NB4 (cell line): Measurements from ENCODE around the gene PLAC1.

ENCODE experiments used
- DNase-seq: peaks from one replicate; pipeline ENCODE4 v3.0.0; 2010; ENCODE audit warnings: low read depth
- H3K4me3 ChIP-seq: one replicate; pipeline ENCODE4 v1.5.1; 2011; ENCODE audit warnings: mild to moderate bottlenecking, low read depth, low read length, moderate library complexity
- MYC ChIP-seq: IDR thresholded peaks from 2 replicates; pipeline ENCODE4 v1.6.1; 2011; ENCODE audit warnings: low read depth, low read length
- POLR2A ChIP-seq: IDR thresholded peaks from 2 replicates; pipeline ENCODE4 v1.6.1; 2011; ENCODE audit warnings: mild to moderate bottlenecking; ENCODE audit not compliant: insufficient read length; ENCODE audit errors: extremely low read depth
- TF ChIP-seq, protein P1 (sequence below): IDR thresholded peaks from 2 replicates; pipeline ENCODE4 v1.6.1; 2011; ENCODE audit warnings: low read depth, low read length
- TF ChIP-seq, protein P2 (sequence below): IDR thresholded peaks from one replicate; pipeline ENCODE4 v1.5.1; 2012; ENCODE audit warnings: low read depth, low read length

The PLAC1 gene

DNA sequence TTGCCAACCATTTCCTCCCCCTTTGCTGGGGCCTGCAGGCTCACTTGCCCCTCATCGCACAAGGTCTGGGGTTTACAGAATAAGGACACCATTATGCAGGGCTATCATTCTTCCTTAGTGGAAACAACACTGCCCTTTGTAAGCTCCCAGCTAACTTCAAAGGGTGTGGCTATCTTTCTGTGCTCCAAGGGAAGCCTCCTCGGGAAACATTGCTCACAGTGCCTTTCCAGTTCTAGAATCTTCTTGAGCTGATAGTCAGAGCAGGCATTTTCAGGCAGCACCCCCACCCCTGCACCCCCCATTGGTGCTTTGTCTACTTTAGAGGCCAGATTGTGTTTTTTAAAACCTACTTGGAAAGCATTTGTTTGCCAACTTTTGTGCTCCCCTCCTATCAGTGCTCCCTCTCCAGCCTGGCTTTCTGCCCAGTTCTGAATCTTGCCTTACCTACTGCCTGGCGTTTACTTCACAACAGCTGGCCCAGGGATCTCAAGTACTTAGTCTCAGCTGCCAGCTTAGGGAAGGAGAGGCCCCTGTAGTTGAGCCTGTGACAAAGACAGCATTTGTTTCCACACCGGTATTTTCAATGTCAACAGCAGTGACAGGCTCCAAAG is 53.5 kb downstream of the PLAC1 start:
- DNase-seq, result no peak
- H3K4me3 ChIP-seq, result no peak overlapping the region
- TF ChIP-seq POLR2A (no peak), MYC (no peak)
- TF ChIP-seq, protein P1, sequence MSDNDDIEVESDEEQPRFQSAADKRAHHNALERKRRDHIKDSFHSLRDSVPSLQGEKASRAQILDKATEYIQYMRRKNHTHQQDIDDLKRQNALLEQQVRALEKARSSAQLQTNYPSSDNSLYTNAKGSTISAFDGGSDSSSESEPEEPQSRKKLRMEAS, result no peak
- TF ChIP-seq, protein P2, sequence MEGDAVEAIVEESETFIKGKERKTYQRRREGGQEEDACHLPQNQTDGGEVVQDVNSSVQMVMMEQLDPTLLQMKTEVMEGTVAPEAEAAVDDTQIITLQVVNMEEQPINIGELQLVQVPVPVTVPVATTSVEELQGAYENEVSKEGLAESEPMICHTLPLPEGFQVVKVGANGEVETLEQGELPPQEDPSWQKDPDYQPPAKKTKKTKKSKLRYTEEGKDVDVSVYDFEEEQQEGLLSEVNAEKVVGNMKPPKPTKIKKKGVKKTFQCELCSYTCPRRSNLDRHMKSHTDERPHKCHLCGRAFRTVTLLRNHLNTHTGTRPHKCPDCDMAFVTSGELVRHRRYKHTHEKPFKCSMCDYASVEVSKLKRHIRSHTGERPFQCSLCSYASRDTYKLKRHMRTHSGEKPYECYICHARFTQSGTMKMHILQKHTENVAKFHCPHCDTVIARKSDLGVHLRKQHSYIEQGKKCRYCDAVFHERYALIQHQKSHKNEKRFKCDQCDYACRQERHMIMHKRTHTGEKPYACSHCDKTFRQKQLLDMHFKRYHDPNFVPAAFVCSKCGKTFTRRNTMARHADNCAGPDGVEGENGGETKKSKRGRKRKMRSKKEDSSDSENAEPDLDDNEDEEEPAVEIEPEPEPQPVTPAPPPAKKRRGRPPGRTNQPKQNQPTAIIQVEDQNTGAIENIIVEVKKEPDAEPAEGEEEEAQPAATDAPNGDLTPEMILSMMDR, result no peak

DNA sequence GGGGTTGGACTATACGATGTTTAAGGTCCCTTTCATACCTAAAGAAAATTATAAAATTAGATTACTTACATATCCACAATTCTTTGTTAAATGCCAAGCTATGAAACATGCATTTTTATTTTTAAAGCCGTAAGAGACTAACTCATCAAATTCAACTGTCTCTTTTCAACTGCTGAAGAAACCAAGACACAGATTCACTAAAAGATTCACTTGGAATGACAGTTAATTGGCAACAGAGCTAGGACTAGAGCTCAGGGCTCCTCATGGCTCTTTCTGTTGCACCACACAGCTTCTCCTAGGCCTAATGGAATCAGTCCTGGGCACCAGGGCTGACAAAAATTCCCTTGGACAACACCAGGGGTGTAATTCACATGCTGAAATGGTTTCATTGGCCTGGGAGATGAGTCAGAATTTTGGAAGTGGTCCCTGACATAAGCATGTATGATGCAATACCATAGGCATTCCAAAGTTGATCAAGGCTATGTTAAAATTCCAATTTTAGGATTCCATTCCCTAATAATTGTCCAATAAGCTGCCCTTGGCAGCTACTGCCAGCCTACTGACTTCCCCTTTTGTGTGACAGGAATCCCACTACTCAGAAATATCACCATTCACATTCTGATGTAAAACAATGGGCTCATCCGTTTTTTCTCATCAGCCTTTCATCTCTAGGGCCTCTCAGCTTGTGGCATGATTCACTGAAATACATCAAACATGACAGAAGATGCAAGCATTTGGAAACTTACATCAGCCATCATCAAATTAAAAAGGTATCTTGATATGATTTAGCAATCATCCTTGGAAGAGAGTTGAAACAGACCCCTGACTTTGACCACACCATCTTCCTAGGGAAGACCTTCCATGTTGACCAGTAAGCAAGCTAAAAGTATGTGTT is 54.2 kb downstream of the PLAC1 start:
- no peak for DNase-seq
- TF ChIP-seq, protein P2, result no peak
- TF ChIP-seq MYC (no peak), POLR2A (no peak)
- TF ChIP-seq, protein P1, result no peak
- no peak overlapping the region for H3K4me3 ChIP-seq

DNA sequence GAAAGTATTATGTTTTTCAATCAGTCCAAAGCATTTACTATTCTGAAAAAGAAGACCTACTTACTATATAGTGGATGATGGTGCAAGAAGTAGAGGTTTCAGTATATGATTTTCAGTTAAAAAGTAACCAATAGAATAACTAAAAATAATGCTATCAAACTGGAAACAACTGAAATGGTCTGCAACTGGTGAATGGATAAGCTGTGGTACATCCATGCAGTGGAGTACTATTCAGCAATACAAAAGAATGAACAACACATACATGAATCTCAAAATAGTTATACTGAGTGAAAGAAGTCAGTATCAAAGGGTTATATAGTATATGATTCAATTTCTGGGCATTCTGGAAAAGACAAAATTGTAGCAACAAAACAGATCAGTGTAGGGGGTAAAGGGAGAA is 55.9 kb downstream of the PLAC1 start:
- TF ChIP-seq, protein P2, result no peak
- no peak for TF ChIP-seq POLR2A
- no peak for DNase-seq

DNA sequence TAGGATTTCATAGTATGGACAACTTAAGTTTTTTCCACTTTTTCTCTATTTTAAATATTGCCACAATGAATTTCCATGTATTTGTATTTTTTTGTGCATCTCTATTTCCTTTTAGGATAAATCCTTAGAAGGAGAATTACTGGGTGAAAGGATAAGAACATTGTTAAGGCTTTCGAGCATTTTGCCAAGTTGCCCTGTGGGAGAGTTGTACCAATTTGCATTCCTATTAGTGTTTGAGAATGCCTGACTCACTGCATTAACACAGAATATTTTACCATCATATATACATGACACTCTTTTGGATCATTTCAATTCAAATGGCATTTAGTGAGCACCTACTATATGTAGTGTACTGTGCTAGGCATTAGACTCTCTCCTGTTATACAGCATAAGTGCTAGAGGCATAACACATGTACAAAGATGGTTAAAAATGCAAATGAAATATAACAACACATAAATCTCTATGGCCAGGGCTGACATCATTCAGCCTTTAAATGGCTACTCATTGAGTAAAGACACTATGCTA is 57.0 kb downstream of the PLAC1 start:
- H3K4me3 ChIP-seq, result no peak overlapping the region
- TF ChIP-seq, protein P2, result no peak
- TF ChIP-seq POLR2A (no peak), MYC (no peak)
- TF ChIP-seq, protein P1, result no peak
- DNase-seq, result no peak

More for the DNA sequence above, 55.9 kb downstream of the PLAC1 start:
- no peak overlapping the region for H3K4me3 ChIP-seq

DNA sequence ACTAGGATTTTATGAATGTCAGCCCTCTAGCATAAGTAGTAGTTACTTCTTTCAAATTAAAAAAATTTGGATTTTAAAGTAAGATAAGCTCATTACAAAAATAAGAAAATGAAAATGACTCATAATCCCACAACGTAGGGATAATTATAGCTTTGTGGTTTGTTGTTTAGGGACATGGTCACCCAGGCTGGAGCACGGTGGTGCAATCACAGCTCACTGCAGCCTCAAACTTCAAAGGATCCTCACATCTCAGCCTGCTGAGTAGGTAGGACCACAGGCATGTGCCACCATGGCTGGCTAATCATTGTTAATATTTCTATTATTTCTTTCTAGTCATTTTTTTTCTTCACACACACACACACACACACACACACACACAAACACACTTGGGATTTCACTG is 57.6 kb downstream of the PLAC1 start:
- H3K4me3 ChIP-seq, result no peak overlapping the region
- peak; percentile 71 for DNase-seq
- TF ChIP-seq MYC (no peak), POLR2A (no peak)
- TF ChIP-seq, protein P2, result no peak
- TF ChIP-seq, protein P1, result no peak
